Neutrophil (primary cell): Measurements from ENCODE around the gene KCNQ1.

Experiments used
- H3K27ac ChIP-seq: fragments of 200-600 bp; sonication (generic); 2 replicates; pipeline ENCODE4 v1.5.1; 2016; ENCODE audit warnings: mild to moderate bottlenecking, moderate library complexity
- H3K27me3 ChIP-seq: fragments of 200-600 bp; sonication (generic); 2 replicates; pipeline ENCODE4 v1.6.0; 2016; ENCODE audit warnings: mild to moderate bottlenecking
- H3K36me3 ChIP-seq: fragments of 200-600 bp; sonication (generic); 2 replicates; pipeline ENCODE4 v1.5.1; 2017
- H3K4me1 ChIP-seq, 2 experiments: fragments of 200-600 bp in 1 of 2; sonication (generic) in 1 of 2; 1 replicate in 1 of 2; 2 replicates in 1 of 2; pipeline versions ENCODE4 v1.5.1 to v1.6.1; 2013 to 2016; ENCODE audit warnings: low read depth in 1 of 2, low read length in 1 of 2, mild to moderate bottlenecking in 1 of 2, moderate library complexity in 1 of 2; ENCODE audit not compliant: control insufficient read depth in 1 of 2, insufficient read depth in 1 of 2
- H3K4me3 ChIP-seq, 2 experiments: fragments of 200-600 bp in 1 of 2; sonication (generic) in 1 of 2; 1 replicate in 1 of 2; 2 replicates in 1 of 2; pipeline ENCODE4 v1.5.1; 2013 to 2016; ENCODE audit warnings: low read depth in 1 of 2, low read length in 1 of 2, mild to moderate bottlenecking in 1 of 2, moderate library complexity in 1 of 2
- H3K9me3 ChIP-seq: fragments of 200-600 bp; sonication (generic); 2 replicates; pipeline ENCODE4 v1.5.1; 2016
- TF ChIP-seq, protein P1 (sequence below): fragments of 200-600 bp; sonication (generic); IDR thresholded peaks from 2 replicates; pipeline ENCODE4 v1.5.1; 2016; ENCODE audit warnings: antibody characterized with exemption

Gene KCNQ1

GRCh38 chr11:2678396-2678795 lies 233.6 kb downstream of the KCNQ1 start:
- H3K4me3 ChIP-seq: no peak overlapping the region
- H3K4me1 ChIP-seq: peaks cover 39 to 51% of the 10 kb centered on the region in 2 experiments
- TF ChIP-seq, protein P1, sequence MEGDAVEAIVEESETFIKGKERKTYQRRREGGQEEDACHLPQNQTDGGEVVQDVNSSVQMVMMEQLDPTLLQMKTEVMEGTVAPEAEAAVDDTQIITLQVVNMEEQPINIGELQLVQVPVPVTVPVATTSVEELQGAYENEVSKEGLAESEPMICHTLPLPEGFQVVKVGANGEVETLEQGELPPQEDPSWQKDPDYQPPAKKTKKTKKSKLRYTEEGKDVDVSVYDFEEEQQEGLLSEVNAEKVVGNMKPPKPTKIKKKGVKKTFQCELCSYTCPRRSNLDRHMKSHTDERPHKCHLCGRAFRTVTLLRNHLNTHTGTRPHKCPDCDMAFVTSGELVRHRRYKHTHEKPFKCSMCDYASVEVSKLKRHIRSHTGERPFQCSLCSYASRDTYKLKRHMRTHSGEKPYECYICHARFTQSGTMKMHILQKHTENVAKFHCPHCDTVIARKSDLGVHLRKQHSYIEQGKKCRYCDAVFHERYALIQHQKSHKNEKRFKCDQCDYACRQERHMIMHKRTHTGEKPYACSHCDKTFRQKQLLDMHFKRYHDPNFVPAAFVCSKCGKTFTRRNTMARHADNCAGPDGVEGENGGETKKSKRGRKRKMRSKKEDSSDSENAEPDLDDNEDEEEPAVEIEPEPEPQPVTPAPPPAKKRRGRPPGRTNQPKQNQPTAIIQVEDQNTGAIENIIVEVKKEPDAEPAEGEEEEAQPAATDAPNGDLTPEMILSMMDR: no peak
- H3K27ac ChIP-seq: no peak overlapping the region
- H3K27me3 ChIP-seq: no peaks in the 10 kb centered on the region
- no peaks in the 10 kb centered on the region for H3K9me3 ChIP-seq
- H3K36me3 ChIP-seq: no peaks in the 10 kb centered on the region

- Histone ChIP-seq H3K9me3 (no peaks in the 10 kb centered on the region), H3K27ac (no peak overlapping the region), H3K36me3 (no peaks in the 10 kb centered on the region), H3K4me3 (no peak overlapping the region), H3K27me3 (no peaks in the 10 kb centered on the region), H3K4me1 (peaks cover 39 to 51% of the 10 kb centered on the region in 2 experiments)
- TF ChIP-seq, protein P1: no peak
Measured at GRCh38 chr11:2679011-2679676, 234.3 kb downstream of the KCNQ1 start.

GRCh38 chr11:2681408-2682145 lies 236.8 kb downstream of the KCNQ1 start:
- H3K9me3 ChIP-seq: no peaks in the 10 kb centered on the region
- no peak overlapping the region for H3K4me3 ChIP-seq
- H3K4me1 ChIP-seq: peaks cover 29 to 40% of the 10 kb centered on the region in 2 experiments
- TF ChIP-seq, protein P1: no peak
- peak overlapping the region; percentile 67 for H3K27ac ChIP-seq
- H3K27me3 ChIP-seq: no peaks in the 10 kb centered on the region
- peaks cover 11% of the 10 kb centered on the region for H3K36me3 ChIP-seq

DNA sequence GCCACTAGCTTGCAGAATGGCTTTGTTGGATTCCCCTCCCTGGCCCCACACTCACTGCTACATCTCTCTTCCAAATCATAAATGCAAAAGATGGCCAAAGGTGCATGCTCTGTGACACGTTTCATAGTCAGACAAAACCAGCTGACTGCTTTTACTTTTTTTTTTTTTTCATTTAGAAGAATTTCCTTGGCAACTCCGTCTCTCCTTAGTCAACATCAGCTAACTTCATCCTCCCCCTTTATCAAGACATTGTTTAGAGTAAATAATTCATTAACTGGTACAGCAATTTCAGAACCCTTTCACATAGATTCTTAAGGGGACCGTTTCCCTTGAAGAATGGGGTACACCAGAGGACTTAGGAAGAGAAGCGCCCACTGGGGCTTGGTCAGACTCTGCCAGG lies 239.0 kb downstream of the KCNQ1 start:
- TF ChIP-seq, protein P1: no peak

GRCh38 chr11:2684581-2684980 lies 239.8 kb downstream of the KCNQ1 start:
- Histone ChIP-seq H3K4me3 (no peak overlapping the region), H3K27ac (no peak overlapping the region), H3K36me3 (peaks cover 11% of the 10 kb centered on the region), H3K9me3 (no peaks in the 10 kb centered on the region), H3K4me1 (peaks cover 15 to 24% of the 10 kb centered on the region in 2 experiments), H3K27me3 (no peaks in the 10 kb centered on the region)
- TF ChIP-seq, protein P1: no peak

More for the DNA sequence above, 239.0 kb downstream of the KCNQ1 start:
- Histone ChIP-seq H3K9me3 (no peaks in the 10 kb centered on the region), H3K36me3 (peaks cover 11% of the 10 kb centered on the region), H3K4me3 (no peak overlapping the region), H3K4me1 (peaks cover 15 to 24% of the 10 kb centered on the region in 2 experiments), H3K27ac (no peak overlapping the region), H3K27me3 (no peaks in the 10 kb centered on the region)
